SJSA1 (cell line): ENCODE data around the gene INPP5A. TPM values are rescaled to one million over a fixed set of nuclear protein-coding genes. Genes with fewer than 3 reads are reported as not detected.

ENCODE experiments used
- DNase-seq, 2 experiments: peaks; one replicate each; pipeline ENCODE4 v3.0.0-alpha.2; 2015 to 2020; ENCODE audit warnings: low spot score in 2 of 2, low read depth in 1 of 2
- H3K27ac ChIP-seq: fragments of 250-450 bp; sonication (Bioruptor Pico); 2 replicates; pipeline ENCODE4 v1.5.1; 2020; ENCODE audit warnings: mild to moderate bottlenecking, moderate library complexity
- H3K27me3 ChIP-seq: fragments of 250-450 bp; sonication (Bioruptor Pico); replicated peaks from 2 replicates; pipeline ENCODE4 v1.5.1; 2020; ENCODE audit warnings: mild to moderate bottlenecking, moderate library complexity
- H3K36me3 ChIP-seq: fragments of 250-450 bp; sonication (Bioruptor Pico); 2 replicates; pipeline ENCODE4 v1.5.1; 2020; ENCODE audit warnings: mild to moderate bottlenecking
- H3K4me1 ChIP-seq: fragments of 250-450 bp; sonication (Bioruptor Pico); replicated peaks from 2 replicates; pipeline ENCODE4 v1.6.1; 2021; ENCODE audit warnings: mild to moderate bottlenecking
- H3K4me3 ChIP-seq: fragments of 250-450 bp; sonication (Bioruptor Pico); 2 replicates; pipeline ENCODE4 v1.5.1; 2020; ENCODE audit warnings: mild to moderate bottlenecking
- H3K9me3 ChIP-seq: fragments of 250-450 bp; sonication (Bioruptor Pico); replicated peaks from 2 replicates; pipeline ENCODE4 v1.5.1; 2020; ENCODE audit warnings: mild to moderate bottlenecking
- total RNA-seq: library from RNA; depleted of rRNA; stranded (reverse); fragments of >200 nt; shearing (Covaris generic); gene quantifications from 2 replicates; pipeline ENCODE4 v1.2.3, GENCODE V29; 2014

The INPP5A gene
- total RNA-seq, 1 experiment from 2014 or later: 56.8 TPM

- Histone ChIP-seq H3K9me3 (no peaks in the 10 kb centered on the region), H3K4me1 (no peaks in the 10 kb centered on the region; the same call in 1 of the 2 replicates), H3K36me3 (peaks cover 2% of the 10 kb centered on the region; the same call in 1 of the 2 replicates), H3K4me3 (no peak overlapping the region), H3K27ac (no peak overlapping the region), H3K27me3 (0 out of 2 replicates have a peak, but pooled peaks cover 3% of the 10 kb centered on the region)
- no peak for DNase-seq
These were observed 109.8 kb downstream of the INPP5A start for GRCh38 chr10:132647424-132647823.

- Histone ChIP-seq H3K9me3 (no peaks in the 10 kb centered on the region), H3K27ac (no peak overlapping the region), H3K4me3 (no peak overlapping the region), H3K27me3 (0 out of 2 replicates have a peak, but pooled peaks cover 3% of the 10 kb centered on the region), H3K36me3 (peaks cover 4% of the 10 kb centered on the region; the same call in 1 of the 2 replicates), H3K4me1 (no peaks in the 10 kb centered on the region; the same call in 1 of the 2 replicates)
- DNase-seq: no peak
These were observed 110.7 kb downstream of the INPP5A start for GRCh38 chr10:132648072-132648850.

GRCh38 chr10:132648851-132649528, 111.4 kb downstream of the INPP5A start:
- no peak overlapping the region for H3K4me3 ChIP-seq
- H3K27ac ChIP-seq: no peak overlapping the region
- no peak for DNase-seq
- H3K9me3 ChIP-seq: no peaks in the 10 kb centered on the region
- 0 out of 2 replicates have a peak, but pooled peaks cover 3% of the 10 kb centered on the region for H3K27me3 ChIP-seq
- H3K36me3 ChIP-seq: peaks cover 6% of the 10 kb centered on the region
- H3K4me1 ChIP-seq: no peaks in the 10 kb centered on the region; the same call in 1 of the 2 replicates

- H3K9me3 ChIP-seq: no peaks in the 10 kb centered on the region
- 0 out of 2 replicates have a peak, but pooled peaks cover 3% of the 10 kb centered on the region for H3K27me3 ChIP-seq
- peaks cover 10% of the 10 kb centered on the region for H3K36me3 ChIP-seq
- no peak overlapping the region for H3K27ac ChIP-seq
- no peak for DNase-seq
- H3K4me3 ChIP-seq: no peak overlapping the region
- H3K4me1 ChIP-seq: peaks cover 5% of the 10 kb centered on the region
These were observed 112.2 kb downstream of the INPP5A start for GRCh38 chr10:132649651-132650360.

GRCh38 chr10:132650611-132651250, 113.1 kb downstream of the INPP5A start:
- Histone ChIP-seq H3K27me3 (0 out of 2 replicates have a peak, but pooled peaks cover 3% of the 10 kb centered on the region), H3K9me3 (no peaks in the 10 kb centered on the region), H3K4me1 (peaks cover 8% of the 10 kb centered on the region), H3K27ac (no peak overlapping the region), H3K36me3 (peaks cover 17% of the 10 kb centered on the region), H3K4me3 (no peak overlapping the region)
- DNase-seq: no peak

- DNase-seq: no peak
- peaks cover 17% of the 10 kb centered on the region for H3K36me3 ChIP-seq
- H3K27ac ChIP-seq: no peak overlapping the region
- no peak overlapping the region for H3K4me3 ChIP-seq
- peaks cover 8% of the 10 kb centered on the region for H3K4me1 ChIP-seq
- H3K27me3 ChIP-seq: 0 out of 2 replicates have a peak, but pooled peaks cover 3% of the 10 kb centered on the region
- no peaks in the 10 kb centered on the region for H3K9me3 ChIP-seq
These were observed 114.0 kb downstream of the INPP5A start for GRCh38 chr10:132651511-132652029.

- no peaks in the 10 kb centered on the region for H3K9me3 ChIP-seq
These were observed 114.9 kb downstream of the INPP5A start for GRCh38 chr10:132652446-132652845.

GRCh38 chr10:132652936-132653590, 115.5 kb downstream of the INPP5A start:
- no peak overlapping the region for H3K4me3 ChIP-seq
- H3K4me1 ChIP-seq: peaks cover 8% of the 10 kb centered on the region
- H3K27ac ChIP-seq: no peak overlapping the region
- H3K36me3 ChIP-seq: peaks cover 17% of the 10 kb centered on the region
- H3K9me3 ChIP-seq: no peaks in the 10 kb centered on the region
- H3K27me3 ChIP-seq: 0 out of 2 replicates have a peak, but pooled peaks cover 3% of the 10 kb centered on the region
- DNase-seq: no peak

More at GRCh38 chr10:132652446-132652845, 114.9 kb downstream of the INPP5A start:
- no peak overlapping the region for H3K4me3 ChIP-seq
- no peak for DNase-seq
- H3K4me1 ChIP-seq: peaks cover 8% of the 10 kb centered on the region
- H3K36me3 ChIP-seq: peaks cover 17% of the 10 kb centered on the region
- no peak overlapping the region for H3K27ac ChIP-seq
- 0 out of 2 replicates have a peak, but pooled peaks cover 3% of the 10 kb centered on the region for H3K27me3 ChIP-seq

GRCh38 chr10:132653721-132654120, 116.1 kb downstream of the INPP5A start:
- Histone ChIP-seq H3K27ac (no peak overlapping the region), H3K4me1 (peaks cover 8% of the 10 kb centered on the region), H3K36me3 (peaks cover 17% of the 10 kb centered on the region), H3K27me3 (0 out of 2 replicates have a peak, but pooled peaks cover 1% of the 10 kb centered on the region), H3K4me3 (no peak overlapping the region), H3K9me3 (no peaks in the 10 kb centered on the region)
- no peak for DNase-seq

- no peaks in the 10 kb centered on the region for H3K27me3 ChIP-seq
- H3K4me3 ChIP-seq: no peak overlapping the region
- no peak for DNase-seq
- H3K27ac ChIP-seq: no peak overlapping the region
- H3K36me3 ChIP-seq: peaks cover 17% of the 10 kb centered on the region
- H3K4me1 ChIP-seq: peaks cover 8% of the 10 kb centered on the region
- H3K9me3 ChIP-seq: no peaks in the 10 kb centered on the region
These were observed 116.6 kb downstream of the INPP5A start for GRCh38 chr10:132654121-132654571.

- Histone ChIP-seq H3K36me3 (peaks cover 20% of the 10 kb centered on the region), H3K4me3 (no peak overlapping the region), H3K4me1 (peaks cover 8% of the 10 kb centered on the region), H3K27me3 (no peaks in the 10 kb centered on the region), H3K27ac (no peak overlapping the region), H3K9me3 (no peaks in the 10 kb centered on the region)
- peak; percentile 63 to 74 for DNase-seq
These were observed 117.4 kb downstream of the INPP5A start for GRCh38 chr10:132654708-132655661.

GRCh38 chr10:132655735-132656134, 118.1 kb downstream of the INPP5A start:
- Histone ChIP-seq H3K4me1 (peaks cover 8% of the 10 kb centered on the region), H3K9me3 (no peaks in the 10 kb centered on the region), H3K4me3 (no peak overlapping the region), H3K27ac (no peak overlapping the region), H3K27me3 (no peaks in the 10 kb centered on the region), H3K36me3 (peaks cover 22% of the 10 kb centered on the region)
- no peak for DNase-seq
